NCI-H1930 (cell line): ENCODE data around the gene ATP5PD.

Experiments
- DNase-seq, 2 experiments: peaks; one replicate each; lab custom pipeline; 2025; lab: John Stamatoyannopoulos, UW

Gene ATP5PD

GRCh38 chr17:75046407-75047289 lies at the start of gene ATP5PD, which contains the start of gene KCTD2:
TSS of gene ATP5PD (minus strand) at chr17:75046969. CDS start at chr17:75042650, 4,319 bp downstream.
TSS of gene KCTD2 (plus strand) at chr17:75047225. CDS start at chr17:75047251, 26 bp downstream.
- peak; percentile 95 to 97 for DNase-seq

GRCh38 chr17:75096082-75096625 lies 49.4 kb upstream of the ATP5PD start:
- no peak for DNase-seq

- no peak for DNase-seq
Measured at GRCh38 chr17:75094871-75095399, 48.2 kb upstream of the ATP5PD start.

GRCh38 chr17:75093548-75094158 lies 46.9 kb upstream of the ATP5PD start:
- DNase-seq: no peak

GRCh38 chr17:75091855-75092327 lies 45.1 kb upstream of the ATP5PD start:
- no peak for DNase-seq

GRCh38 chr17:75090871-75091854 lies 44.4 kb upstream of the ATP5PD start:
- no peak for DNase-seq

- no peak for DNase-seq
Measured at GRCh38 chr17:75088465-75089417, 42.0 kb upstream of the ATP5PD start.

GRCh38 chr17:75087558-75088453 lies 41.0 kb upstream of the ATP5PD start, which contains the start of gene SLC16A5:
TSS of gene SLC16A5 (plus strand) at chr17:75087954. CDS start at chr17:75093637, 5,683 bp downstream.
- no peak for DNase-seq

- DNase-seq: no peak
Measured at GRCh38 chr17:75087182-75087557, 40.4 kb upstream of the ATP5PD start.

GRCh38 chr17:75086496-75087181 lies 39.9 kb upstream of the ATP5PD start:
- DNase-seq: no peak

GRCh38 chr17:75084039-75084660 lies 37.4 kb upstream of the ATP5PD start:
- DNase-seq: no peak

GRCh38 chr17:75082683-75083082 lies 35.9 kb upstream of the ATP5PD start:
- no peak for DNase-seq

GRCh38 chr17:75081611-75082540 lies 35.1 kb upstream of the ATP5PD start:
- no peak for DNase-seq

GRCh38 chr17:75079023-75079373 lies 32.2 kb upstream of the ATP5PD start:
- DNase-seq: no peak

GRCh38 chr17:75078284-75079022 lies 31.7 kb upstream of the ATP5PD start:
- no peak for DNase-seq
